OCI-LY1 (cell line): ENCODE data around the gene ITPK1.

Experiments
- H2AFZ ChIP-seq: fragments of 200-600 bp; sonication (generic), shearing (Covaris generic); 2 replicates; pipeline ENCODE4 v1.6.0; 2014; ENCODE audit warnings: antibody characterized with exemption, mild to moderate bottlenecking, low read length
- H3F3A ChIP-seq: fragments of 200-600 bp; sonication (generic), shearing (Covaris generic); 2 replicates; pipeline ENCODE4 v1.6.0; 2014; ENCODE audit warnings: mild to moderate bottlenecking, antibody characterized with exemption, low read length, moderate library complexity; ENCODE audit not compliant: insufficient read depth
- H3K27ac ChIP-seq: fragments of 200-600 bp; sonication (generic); 2 replicates; pipeline ENCODE4 v1.5.1; 2014; ENCODE audit warnings: low read length, mixed run types, mild to moderate bottlenecking, low read depth; ENCODE audit not compliant: poor library complexity, severe bottlenecking
- H3K27me3 ChIP-seq: fragments of 200-600 bp; sonication (generic); 2 replicates; pipeline ENCODE4 v1.6.0; 2014; ENCODE audit warnings: antibody characterized with exemption, mild to moderate bottlenecking, low read length, moderate library complexity; ENCODE audit not compliant: insufficient read depth
- H3K36me3 ChIP-seq: fragments of 200-600 bp; sonication (generic); 2 replicates; pipeline ENCODE4 v1.6.1; 2014; ENCODE audit warnings: mild to moderate bottlenecking, antibody characterized with exemption, low read length, moderate library complexity, mixed read lengths; ENCODE audit not compliant: insufficient read depth
- H3K4me1 ChIP-seq: fragments of 200-600 bp; sonication (generic); 2 replicates; pipeline ENCODE4 v1.5.1; 2014; ENCODE audit warnings: mild to moderate bottlenecking, low read length, moderate library complexity; ENCODE audit not compliant: insufficient read depth, severe bottlenecking
- H3K4me2 ChIP-seq: fragments of 200-600 bp; sonication (generic), shearing (Covaris generic); 2 replicates; pipeline ENCODE4 v1.6.1; 2014; ENCODE audit warnings: low read length
- H3K4me3 ChIP-seq: fragments of 200-600 bp; sonication (generic); 2 replicates; pipeline ENCODE4 v1.5.1; 2014; ENCODE audit warnings: low read length, low read depth, mild to moderate bottlenecking, mixed read lengths; ENCODE audit not compliant: poor library complexity, severe bottlenecking
- H3K79me2 ChIP-seq: fragments of 200-600 bp; shearing (Covaris generic); 2 replicates; pipeline ENCODE4 v1.6.1; 2016; ENCODE audit warnings: mixed run types, low read length, mixed read lengths; ENCODE audit not compliant: insufficient read depth
- H3K9ac ChIP-seq: fragments of 200-600 bp; sonication (generic), shearing (Covaris generic); 2 replicates; pipeline ENCODE4 v1.6.1; 2014; ENCODE audit warnings: mild to moderate bottlenecking, low read length, mixed read lengths
- H3K9me2 ChIP-seq: fragments of 200-600 bp; sonication (generic), shearing (Covaris generic); 2 replicates; pipeline ENCODE4 v1.6.1; 2014; ENCODE audit warnings: low read depth, mild to moderate bottlenecking, low read length, mixed read lengths
- H3K9me3 ChIP-seq: fragments of 200-600 bp; shearing (Covaris generic); 2 replicates; pipeline ENCODE4 v1.6.1; 2014; ENCODE audit warnings: low read length, mixed read lengths
- H4K20me1 ChIP-seq: fragments of 200-600 bp; sonication (generic), shearing (Covaris generic); 2 replicates; pipeline ENCODE4 v1.6.0; 2016; ENCODE audit warnings: mild to moderate bottlenecking, low read length; ENCODE audit not compliant: insufficient read depth
- CTCF ChIP-seq: fragments of 200-600 bp; sonication (generic), shearing (Covaris generic); IDR thresholded peaks from 2 replicates; pipeline ENCODE4 v1.5.1; 2017; ENCODE audit warnings: mild to moderate bottlenecking, antibody characterized with exemption, low read length, moderate library complexity, mixed read lengths
- EZH2 ChIP-seq: fragments of 200-600 bp; sonication (generic), shearing (Covaris generic); IDR thresholded peaks from 2 replicates; pipeline ENCODE4 v1.8.0; 2017; ENCODE audit warnings: borderline replicate concordance, mixed run types, mild to moderate bottlenecking, antibody characterized with exemption, low read length, moderate library complexity, mixed read lengths

Gene ITPK1

GRCh38 chr14:93155667-93156066, 39.9 kb upstream of the ITPK1 start:
- no peaks in the 10 kb centered on the region for H4K20me1 ChIP-seq
- H3K79me2 ChIP-seq, result no peaks in the 10 kb centered on the region
- no peak for TF ChIP-seq EZH2
- no peak for TF ChIP-seq CTCF
- no peak overlapping the region for H3K4me3 ChIP-seq
- no peaks in the 10 kb centered on the region for H3F3A ChIP-seq
- no peak overlapping the region for H3K27ac ChIP-seq
- H3K9me3 ChIP-seq, result no peaks in the 10 kb centered on the region
- H3K9me2 ChIP-seq, result no peaks in the 10 kb centered on the region
- no peak overlapping the region for H3K4me2 ChIP-seq
- H3K27me3 ChIP-seq, result no peaks in the 10 kb centered on the region
- H3K9ac ChIP-seq, result no peak overlapping the region
- H2AFZ ChIP-seq, result no peak overlapping the region
- H3K36me3 ChIP-seq, result no peaks in the 10 kb centered on the region
- H3K4me1 ChIP-seq, result peaks cover 7% of the 10 kb centered on the region

- Histone ChIP-seq H4K20me1 (no peaks in the 10 kb centered on the region), H3K4me3 (no peak overlapping the region), H3K36me3 (no peaks in the 10 kb centered on the region), H3K27ac (no peak overlapping the region), H3K4me1 (peaks cover 8% of the 10 kb centered on the region), H3K27me3 (no peaks in the 10 kb centered on the region), H3K79me2 (no peaks in the 10 kb centered on the region), H3K9ac (no peak overlapping the region), H3F3A (no peaks in the 10 kb centered on the region), H3K9me2 (no peaks in the 10 kb centered on the region), H3K4me2 (no peak overlapping the region), H2AFZ (no peak overlapping the region), H3K9me3 (no peaks in the 10 kb centered on the region)
- TF ChIP-seq EZH2 (no peak), CTCF (no peak)
Observed at GRCh38 chr14:93153121-93153520, 37.4 kb upstream of the ITPK1 start.

- Histone ChIP-seq H3F3A (no peaks in the 10 kb centered on the region), H3K27ac (no peak overlapping the region), H3K79me2 (no peaks in the 10 kb centered on the region), H3K4me3 (no peak overlapping the region), H2AFZ (no peak overlapping the region), H3K9me3 (no peaks in the 10 kb centered on the region), H3K36me3 (no peaks in the 10 kb centered on the region), H4K20me1 (no peaks in the 10 kb centered on the region), H3K4me1 (peaks cover 8% of the 10 kb centered on the region), H3K27me3 (no peaks in the 10 kb centered on the region), H3K9me2 (no peaks in the 10 kb centered on the region), H3K9ac (no peak overlapping the region), H3K4me2 (no peak overlapping the region; the same call in 1 of the 2 replicates)
- TF ChIP-seq CTCF, result no peak
- no peak for TF ChIP-seq EZH2
Observed at GRCh38 chr14:93150227-93151208, 34.8 kb upstream of the ITPK1 start.
